Activated T-helper 1 cell treated with anti-CD3 and anti-CD28 coated beads, Interleukin-2, amount 50 U/mL, for 16 hours (primary cell): ENCODE results near the gene ZSCAN10.

Experiments used
- DNase-seq, 2 donors: peaks; one replicate each; pipeline ENCODE4 v3.0.0-alpha.2; 2020; ENCODE audit warnings: low read depth in 1 of 2, low spot score in 1 of 2

Gene ZSCAN10

GRCh38 chr16:3049921-3050481 lies 49.1 kb downstream of the ZSCAN10 start:
- no peak for DNase-seq

GRCh38 chr16:3047387-3047720 lies 51.7 kb downstream of the ZSCAN10 start:
- no peak for DNase-seq

GRCh38 chr16:3046641-3047386 lies 52.3 kb downstream of the ZSCAN10 start:
- no peak for DNase-seq

- DNase-seq, result no peak
Measured at GRCh38 chr16:3045758-3046640, 53.1 kb downstream of the ZSCAN10 start, which contains the start of gene MMP25. Gene MMP25, plus strand, starts transcription at chr16:3046561. Its CDS starts 357 bp downstream, at chr16:3046918.

GRCh38 chr16:3044708-3045107 lies 54.4 kb downstream of the ZSCAN10 start:
- DNase-seq, result no peak

- no peak for DNase-seq
Measured at GRCh38 chr16:3042376-3042775, 56.7 kb downstream of the ZSCAN10 start.

GRCh38 chr16:3038896-3039295 lies 60.2 kb downstream of the ZSCAN10 start:
- no peak for DNase-seq
